Mesenteric fat pad (tissue), 1 donor: ENCODE data around the gene CNTRL. TPM values are rescaled to one million over a fixed set of nuclear protein-coding genes. Genes with fewer than 3 reads are reported as not detected.
"Not testable (repeated sequence)": the region's sequence is repeated elsewhere in the genome, so short reads cannot be mapped to it uniquely, and the experiment has no call there.

Experiments
- DNase-seq: peaks from one replicate; pipeline ENCODE4 v3.0.0-alpha.2; 2020; ENCODE audit warnings: low spot score
- long read RNA-seq: library from polyadenylated mRNA; unstranded; transcript quantifications from one replicate; pipeline ENCODE4 v2.0.0, GENCODE V29; 2020
- total RNA-seq: library from RNA; stranded (reverse); fragmentation: NEBNext Ultra II Directional; extraction: Animal tissue kit (Norgen Biotek cat#: 25700); gene quantifications from one replicate; pipeline ENCODE4 v1.2.1, GENCODE V29; 2021
- donor health status: DM: yes; HTN: yes; CAD: no.

Gene CNTRL
- 12.7 TPM for total RNA-seq
- long read RNA-seq, partial matches to known transcripts, result 27 of 33 reads
- long read RNA-seq, other reads (novel, unspliced or antisense), result 6 of 33 reads

- peak; percentile 94 for DNase-seq
These were observed at the start of gene CNTRL for GRCh38 chr9:121074370-121075250. CNTRL (plus strand) TSS chr9:121074955; CDS start chr9:121088327, 13,372 bp downstream.

DNA sequence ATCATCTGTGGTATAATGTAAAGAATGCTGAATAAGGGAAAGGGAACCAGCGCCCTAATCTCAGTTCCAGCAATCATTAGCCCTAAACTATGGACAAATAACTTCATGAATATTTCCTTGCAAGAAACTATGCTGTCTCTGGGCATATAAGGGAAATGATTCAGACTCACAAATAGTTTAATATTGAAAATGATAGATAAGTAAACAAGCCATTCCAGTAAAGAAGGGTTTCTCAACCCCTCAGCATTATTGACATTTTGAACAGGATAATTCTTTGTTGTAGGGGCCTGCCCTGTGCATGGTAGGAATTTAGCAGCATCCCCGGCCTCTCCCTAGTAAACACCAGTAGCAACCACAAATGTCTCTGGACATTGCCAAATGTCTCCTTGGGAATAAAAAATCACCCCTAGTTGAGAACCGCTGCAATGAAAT, 48.5 kb upstream of the CNTRL start:
- DNase-seq, result no peak

DNA sequence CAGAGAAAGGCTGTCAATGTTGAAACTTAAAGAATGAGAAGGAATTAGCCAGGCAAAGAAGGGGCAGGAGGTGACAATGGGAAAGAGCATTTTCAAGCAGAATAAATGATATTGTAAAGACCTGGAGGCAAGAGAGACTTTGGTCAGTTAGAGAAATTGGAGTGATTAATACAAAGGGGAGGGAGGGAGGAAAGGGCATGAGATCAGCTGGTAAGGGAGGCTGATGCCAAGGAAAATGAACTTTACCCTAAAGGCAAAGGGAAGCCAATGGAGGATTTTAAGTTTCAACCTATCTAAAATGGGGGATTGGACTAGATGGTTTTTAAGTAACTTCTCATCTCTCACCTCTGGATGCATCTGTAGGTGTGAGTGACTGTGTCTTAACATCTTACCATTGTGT, 48.0 kb upstream of the CNTRL start:
- DNase-seq, result no peak

DNA sequence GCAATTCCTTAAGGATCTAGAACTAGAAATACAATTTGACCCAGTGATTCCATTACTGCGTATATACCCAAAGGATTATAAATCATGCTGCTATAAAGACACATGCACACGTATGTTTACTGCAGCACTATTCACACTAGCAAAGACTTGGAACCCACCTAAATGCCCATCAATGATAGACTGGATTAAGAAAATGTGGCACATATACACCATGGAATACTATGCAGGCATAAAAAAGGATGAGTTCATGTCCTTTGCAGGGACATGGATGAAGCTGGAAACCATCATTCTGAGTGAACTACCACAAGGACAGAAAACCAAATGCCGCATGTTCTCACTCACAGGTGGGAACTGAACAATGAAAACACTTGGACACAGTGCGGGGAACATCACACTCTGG, 46.5 kb upstream of the CNTRL start:
- not testable (repeated sequence) for DNase-seq

GRCh38 chr9:121029469-121029868, 45.3 kb upstream of the CNTRL start:
- DNase-seq, result no peak

GRCh38 chr9:121034529-121034928, 40.2 kb upstream of the CNTRL start:
- DNase-seq, result no peak

GRCh38 chr9:121035717-121036116, 39.0 kb upstream of the CNTRL start:
- DNase-seq, result not testable (repeated sequence)

DNA sequence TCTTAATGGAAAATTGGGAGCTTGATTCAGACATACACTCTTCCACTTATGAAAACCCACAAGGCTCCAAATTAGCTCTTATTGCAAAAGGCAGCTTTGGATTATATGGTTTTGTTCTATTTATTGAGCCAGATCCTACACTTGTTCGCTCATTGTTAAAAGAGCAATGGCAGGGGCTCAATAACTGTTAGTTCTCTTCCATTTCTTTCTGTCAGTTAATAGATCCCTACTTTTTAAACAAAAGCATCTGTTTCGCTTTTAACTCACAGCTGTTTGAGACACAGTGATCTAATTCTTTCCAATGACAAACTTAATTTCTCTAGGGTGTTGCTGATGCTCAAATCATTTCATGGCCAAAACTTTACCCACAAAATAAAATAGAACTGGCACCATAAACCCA, 36.4 kb upstream of the CNTRL start:
- no peak for DNase-seq

DNA sequence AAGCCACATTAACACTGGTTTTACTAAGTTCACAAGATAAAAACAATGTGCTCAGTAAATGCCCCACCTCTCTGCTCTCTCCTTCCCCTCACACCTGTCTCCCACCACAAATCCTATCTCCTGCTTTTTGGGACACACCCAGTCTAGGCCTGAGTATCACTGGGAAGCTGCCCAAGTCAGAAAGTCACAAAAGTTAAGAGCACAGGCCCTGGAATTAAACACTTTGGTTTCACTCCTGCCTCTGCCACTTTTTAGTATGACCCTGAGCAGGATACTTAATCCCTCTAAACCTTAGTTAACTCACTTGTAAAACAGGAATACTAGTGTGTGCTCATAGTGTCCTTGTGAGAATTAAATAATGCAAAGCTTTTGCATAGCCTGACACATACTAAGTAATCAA, 36.0 kb upstream of the CNTRL start:
- no peak for DNase-seq

GRCh38 chr9:121048175-121048574, 26.6 kb upstream of the CNTRL start:
- DNase-seq, result no peak

- DNase-seq, result no peak
These were observed 26.1 kb upstream of the CNTRL start for GRCh38 chr9:121048618-121049017.

DNA sequence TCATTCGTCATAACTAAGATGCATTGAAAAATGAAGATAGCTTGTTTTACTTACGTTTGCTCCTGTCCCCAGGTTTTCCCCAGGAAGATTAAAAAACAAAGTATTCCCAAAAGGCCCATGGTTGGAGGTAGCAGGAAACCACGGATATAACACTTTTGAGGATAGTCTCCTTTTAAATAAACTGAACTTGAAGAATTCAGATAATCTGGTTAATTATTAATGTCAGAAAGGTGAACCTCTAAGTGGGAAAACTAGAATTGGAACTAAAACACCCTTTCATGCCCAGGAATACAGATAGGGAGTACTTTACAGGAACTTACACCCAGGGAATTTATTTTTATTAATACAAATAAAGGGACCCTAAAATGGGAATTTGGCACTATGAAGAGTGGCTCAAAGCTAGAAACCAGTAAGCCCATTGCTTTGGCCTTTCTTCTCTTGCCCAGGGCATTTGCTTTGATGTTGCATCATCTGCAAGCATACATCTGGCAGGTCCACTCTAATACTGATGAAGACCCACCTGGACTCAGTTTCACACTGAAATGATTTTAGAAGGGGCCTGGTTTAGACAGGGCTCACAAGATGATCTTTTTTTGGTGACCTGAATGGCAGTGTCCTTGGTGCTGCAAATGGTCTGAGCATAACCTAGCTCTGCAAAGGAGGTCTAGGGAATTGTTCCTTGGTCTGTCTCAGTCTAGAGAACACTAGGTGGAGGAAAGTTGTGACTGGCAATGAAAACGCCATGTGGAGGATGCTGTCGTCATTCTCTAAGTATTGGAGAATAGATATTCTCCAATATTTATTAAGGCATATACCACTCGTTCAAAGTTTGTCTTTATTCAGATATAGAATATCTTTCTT, 24.4 kb upstream of the CNTRL start, which contains the start of gene C5:
Gene C5, minus strand, starts transcription at position 148 of the 861 bp plus-strand sequence. Its CDS starts 29 bp downstream, at position 119.
- DNase-seq, result no peak

GRCh38 chr9:121053544-121053943, 21.2 kb upstream of the CNTRL start:
- no peak for DNase-seq

DNA sequence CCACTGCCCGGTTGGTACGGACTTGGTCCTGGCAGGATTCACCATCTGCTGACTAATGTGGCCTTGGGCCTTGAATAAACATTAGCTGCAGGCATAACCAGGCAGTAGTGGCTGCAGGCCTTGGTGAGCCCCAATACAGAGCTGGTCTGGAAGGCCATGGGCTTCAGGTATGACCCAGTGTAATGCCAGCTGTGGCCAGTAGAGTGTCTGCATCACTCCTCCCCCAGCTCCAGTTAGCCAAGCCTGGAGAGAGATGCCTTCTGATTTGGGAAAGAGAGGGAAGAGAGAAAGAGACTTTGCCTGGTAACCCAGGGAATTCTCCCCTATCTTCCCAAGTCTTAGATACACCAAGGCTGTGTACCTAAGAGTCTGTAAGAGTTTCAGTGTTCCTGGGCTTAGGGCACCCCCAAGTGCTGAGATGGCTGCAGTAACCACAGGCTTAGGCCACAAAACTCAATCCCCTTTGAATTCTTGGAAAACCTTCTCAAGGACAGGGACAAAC, 19.1 kb upstream of the CNTRL start:
- DNase-seq, result no peak

- no peak for DNase-seq
These were observed 16.9 kb upstream of the CNTRL start for GRCh38 chr9:121057821-121058220.

DNA sequence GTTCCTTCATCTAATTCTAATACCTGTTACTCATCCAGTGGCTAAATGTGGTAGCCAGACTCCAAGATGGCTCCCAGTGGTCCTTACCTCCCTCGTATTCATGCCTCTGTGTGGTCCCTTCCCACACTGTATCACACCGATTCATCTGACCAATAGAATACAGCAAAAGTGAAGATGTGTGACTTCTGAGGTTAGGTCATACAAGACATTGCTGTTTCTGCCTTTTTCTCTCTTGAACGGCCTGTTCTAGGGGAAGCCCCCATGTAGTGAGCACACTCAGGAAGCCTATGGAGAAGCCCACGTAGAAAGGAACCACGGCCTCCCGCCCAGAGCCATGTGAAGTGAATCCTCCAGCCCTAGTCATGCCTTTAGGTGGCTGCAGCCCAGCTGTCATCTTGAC, 15.2 kb upstream of the CNTRL start:
- DNase-seq, result no peak

DNA sequence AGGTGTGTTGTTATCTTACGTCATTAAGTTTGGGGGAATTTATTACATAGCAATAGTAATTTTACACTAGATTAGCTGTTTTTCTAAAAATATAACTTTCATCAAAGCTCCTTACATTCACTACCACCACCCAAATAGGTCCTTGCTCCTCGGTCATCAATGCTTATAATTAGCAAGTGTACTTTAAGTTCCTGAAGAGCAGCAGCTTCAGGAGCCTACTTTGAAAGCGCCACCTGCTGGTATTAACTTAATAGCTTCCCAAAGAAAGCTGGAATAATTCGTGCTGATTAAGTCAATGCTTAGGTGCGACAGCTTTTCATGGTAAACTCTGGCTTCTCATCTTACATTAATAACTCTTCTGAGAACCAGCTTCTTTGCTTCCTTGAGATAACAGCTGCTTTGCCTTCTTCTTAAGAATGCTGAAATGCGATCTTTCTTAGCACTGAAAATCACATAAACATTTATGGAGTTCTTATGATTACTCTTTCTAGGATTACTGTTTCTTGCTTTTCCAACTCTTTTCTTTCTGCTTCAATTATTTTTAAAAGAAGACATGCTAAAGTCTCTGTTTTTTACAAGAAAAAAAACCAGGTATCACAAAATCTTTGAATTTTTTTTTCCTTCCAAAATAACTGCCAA, 14.6 kb upstream of the CNTRL start:
- DNase-seq, result no peak

GRCh38 chr9:121066850-121067249, 7.9 kb upstream of the CNTRL start:
- DNase-seq, result no peak

GRCh38 chr9:121067640-121068039, 7.1 kb upstream of the CNTRL start:
- no peak for DNase-seq

GRCh38 chr9:121069396-121069795, 5.4 kb upstream of the CNTRL start:
- DNase-seq, result no peak

DNA sequence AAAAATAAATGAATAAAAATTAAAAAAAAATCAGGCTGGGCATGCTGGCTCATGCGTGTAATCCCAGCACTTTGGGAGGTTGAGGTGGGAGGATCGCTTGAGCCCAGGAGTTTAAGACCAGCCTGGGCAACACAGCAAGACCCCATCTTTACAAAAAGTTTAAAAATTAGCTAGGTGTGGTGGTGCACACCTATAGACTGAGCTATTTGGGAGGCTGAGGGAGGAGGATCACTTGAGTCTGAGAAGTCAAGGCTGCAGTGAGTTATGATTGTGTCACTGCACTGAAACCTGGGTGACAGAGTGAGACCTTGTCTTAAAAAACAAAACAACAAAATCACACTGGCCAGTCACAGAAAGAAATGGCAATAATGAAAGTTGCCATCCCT, 3.4 kb upstream of the CNTRL start:
- DNase-seq, result no peak
